ENCODE measurements around the gene AKAP8. TPM values are rescaled to one million over a fixed set of nuclear protein-coding genes. Genes with fewer than 3 reads are reported as not detected.

Gene AKAP8
- total RNA-seq, 1 donor from 2014 or later, result 38.3 TPM

DNA sequence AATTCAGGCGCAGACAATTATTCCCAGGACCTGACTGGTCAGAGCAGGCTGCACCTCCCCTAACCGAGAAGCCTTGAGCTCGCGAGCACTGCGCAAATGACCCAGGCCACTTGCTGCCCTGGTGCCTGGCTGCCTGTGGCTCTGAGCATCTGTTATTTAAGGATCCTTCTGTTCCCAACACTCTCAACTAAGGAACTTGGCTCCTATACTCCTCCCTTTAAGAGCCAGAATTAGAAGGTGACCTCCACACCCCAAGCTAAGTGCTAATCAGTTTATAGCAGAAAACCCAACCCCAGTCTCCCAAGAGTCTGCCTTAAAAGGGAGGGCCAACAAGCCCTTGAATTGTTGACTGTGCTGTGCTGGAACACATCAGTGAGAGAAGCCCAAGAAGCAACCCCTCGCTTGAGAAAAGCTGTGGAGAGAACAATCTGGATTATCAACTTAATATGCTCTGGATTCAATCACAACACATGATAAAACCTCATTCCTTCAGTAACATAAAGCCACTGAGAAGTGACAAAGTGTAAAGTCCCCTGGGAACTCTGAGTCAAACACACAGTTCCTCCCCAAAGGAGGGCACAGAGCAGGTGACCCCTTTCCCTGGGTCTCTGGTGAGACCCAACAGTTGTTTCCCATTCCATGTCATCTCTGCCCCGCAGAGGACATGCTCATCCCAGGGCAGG lies 24.7 kb upstream of the AKAP8 start:
- DNase-seq (ENCODE audit: low spot score), result peak; percentile 81

DNA sequence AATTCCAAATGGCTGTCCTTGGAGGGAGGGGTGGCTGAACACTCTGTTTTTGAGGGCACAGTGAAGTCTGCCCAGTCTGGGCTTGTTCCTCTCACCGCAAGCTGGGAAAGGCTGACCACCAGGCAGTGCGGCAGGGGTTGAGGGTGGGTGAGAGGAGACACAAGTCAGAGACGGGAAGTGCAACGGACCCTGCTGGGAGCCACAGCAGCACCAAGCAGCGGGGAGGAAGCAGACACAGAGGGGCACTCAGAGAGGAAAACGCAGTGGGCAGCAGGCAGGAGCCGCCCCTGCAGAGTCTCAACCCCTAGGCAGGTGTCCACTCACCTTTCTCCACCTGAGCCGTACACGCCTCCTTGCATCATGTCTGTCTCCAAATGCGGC lies 23.6 kb upstream of the AKAP8 start:
- peak; percentile 72 for DNase-seq (ENCODE audit: low spot score)

DNA sequence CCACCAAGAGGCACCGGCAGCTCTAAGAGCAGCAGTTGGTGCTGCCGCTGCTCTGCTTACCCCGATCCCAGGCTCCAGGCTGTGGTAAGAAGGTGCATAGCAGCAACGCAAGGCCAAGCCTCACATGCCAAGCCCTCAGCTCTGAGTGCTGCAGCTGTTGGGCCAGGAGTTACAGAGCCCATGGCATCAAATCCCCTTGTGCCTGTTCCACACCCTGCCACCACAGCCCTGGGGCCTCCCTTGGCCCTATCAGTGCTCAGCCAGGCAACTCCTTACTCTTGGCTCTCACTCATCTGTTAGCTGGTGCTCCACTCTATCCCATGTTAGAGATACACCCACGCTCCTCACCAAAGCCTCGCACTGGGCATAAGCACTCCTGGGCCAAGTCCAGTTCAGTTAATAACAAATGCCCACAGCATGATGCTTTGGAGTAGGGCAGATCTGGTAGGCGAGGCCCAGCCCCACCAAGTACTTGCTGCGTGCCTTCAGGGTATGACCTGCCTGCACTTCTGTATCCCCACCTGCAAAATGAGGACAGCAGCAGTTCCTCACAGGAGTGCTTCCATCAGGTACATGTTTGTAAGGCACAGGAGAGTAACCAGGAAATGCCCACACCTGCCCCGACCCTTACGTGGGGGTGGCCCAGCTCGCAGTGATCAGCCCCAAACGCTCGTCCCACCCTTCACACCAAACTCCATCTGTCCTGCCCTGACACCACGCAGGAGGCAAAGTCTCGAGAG lies 23.0 kb upstream of the AKAP8 start:
- peak; percentile 80 for DNase-seq (ENCODE audit: low spot score)

DNA sequence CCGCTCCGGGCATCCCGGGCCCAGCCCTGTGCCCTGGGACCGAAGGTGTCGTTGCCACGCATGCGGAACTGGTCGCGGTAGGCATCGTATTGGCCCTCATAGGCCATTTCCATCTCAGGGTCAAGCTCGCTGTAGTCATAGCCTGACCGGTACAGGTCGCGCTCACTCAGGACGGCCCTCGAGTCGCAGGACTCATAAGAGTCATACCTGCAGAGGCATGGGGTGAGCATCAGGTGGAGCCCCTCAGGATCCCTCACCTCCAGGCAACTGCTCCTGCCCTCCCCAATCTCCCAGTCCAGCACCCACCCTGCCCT lies 21.8 kb upstream of the AKAP8 start:
- no peak for DNase-seq (ENCODE audit: low spot score)

DNA sequence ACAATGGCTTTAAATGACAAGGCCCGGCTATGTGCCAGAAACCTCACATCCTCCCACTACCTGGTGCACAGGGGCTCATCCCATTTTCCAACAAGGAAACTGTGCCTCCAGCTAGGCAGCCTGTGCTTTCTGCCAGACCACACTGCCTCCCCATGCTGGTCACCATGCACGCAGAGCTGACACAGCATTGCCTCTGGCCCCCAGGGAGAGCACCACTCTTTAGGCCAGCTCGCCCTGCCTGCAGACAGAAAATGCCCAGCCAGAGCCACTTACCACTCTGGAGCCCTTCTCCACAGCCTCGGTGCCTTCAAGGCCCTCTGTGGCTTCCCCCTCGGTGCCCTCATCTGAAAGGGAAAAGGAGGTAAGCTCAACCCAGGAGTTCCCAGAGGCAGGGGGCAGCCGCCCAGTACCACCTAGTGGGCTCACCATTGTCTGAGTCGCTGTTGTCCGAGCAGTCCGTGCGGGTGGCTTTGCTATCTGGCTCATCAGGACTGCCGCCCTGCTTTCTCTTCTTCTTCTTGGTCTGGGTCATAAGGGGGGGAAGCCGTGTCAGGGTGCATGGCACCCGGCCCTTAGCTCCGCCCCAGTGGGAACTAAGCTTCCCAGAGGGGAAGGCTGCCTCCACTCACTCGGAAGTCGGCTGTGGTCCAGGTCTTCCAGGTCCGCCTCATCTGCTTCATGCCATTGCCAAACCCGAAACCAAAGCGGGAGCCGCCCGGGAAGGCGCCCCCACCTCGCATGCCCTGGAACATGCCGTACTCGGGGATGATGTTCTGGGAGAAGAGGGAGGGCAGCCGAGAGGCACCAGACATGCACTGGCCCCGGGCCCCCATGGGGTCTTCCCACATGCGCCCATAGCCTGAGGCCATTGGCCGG lies 21.2 kb upstream of the AKAP8 start:
- DNase-seq (ENCODE audit: low spot score), result peak; percentile 81

DNA sequence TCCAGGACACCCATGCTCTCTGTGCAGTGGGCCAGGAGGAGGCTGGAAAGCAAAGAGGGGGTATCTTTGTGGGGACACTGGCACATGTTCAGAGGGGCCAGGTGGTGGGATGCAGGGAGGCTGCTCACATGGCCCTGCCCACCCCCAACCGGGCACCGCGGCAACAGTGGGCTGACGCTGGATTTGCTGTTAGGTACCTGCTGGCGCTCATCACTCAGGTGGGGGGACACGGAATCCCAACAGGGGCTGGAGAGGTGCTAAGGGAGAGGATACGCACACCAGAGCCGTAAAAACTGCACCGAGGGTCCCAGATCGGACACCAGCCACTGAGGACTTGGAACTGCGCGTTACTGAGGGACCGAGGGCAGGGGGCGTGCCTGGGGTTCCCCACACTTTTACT lies 20.0 kb upstream of the AKAP8 start:
- DNase-seq (ENCODE audit: low spot score), result no peak

DNA sequence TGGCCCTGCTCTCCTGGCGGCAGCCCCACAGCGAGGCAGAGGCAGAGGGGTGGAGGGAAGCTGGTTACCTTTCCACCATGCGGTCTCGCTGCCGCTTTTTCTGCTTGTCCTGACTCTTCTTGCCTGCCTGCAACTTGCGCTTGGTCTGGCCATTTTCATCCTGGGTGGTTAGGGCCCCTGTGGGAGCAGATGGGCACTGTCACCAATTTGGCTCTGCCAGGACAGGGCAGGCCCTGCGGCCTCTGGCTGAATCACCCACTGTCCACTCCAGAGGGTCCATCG lies 19.6 kb upstream of the AKAP8 start:
- no peak for DNase-seq (ENCODE audit: low spot score)

DNA sequence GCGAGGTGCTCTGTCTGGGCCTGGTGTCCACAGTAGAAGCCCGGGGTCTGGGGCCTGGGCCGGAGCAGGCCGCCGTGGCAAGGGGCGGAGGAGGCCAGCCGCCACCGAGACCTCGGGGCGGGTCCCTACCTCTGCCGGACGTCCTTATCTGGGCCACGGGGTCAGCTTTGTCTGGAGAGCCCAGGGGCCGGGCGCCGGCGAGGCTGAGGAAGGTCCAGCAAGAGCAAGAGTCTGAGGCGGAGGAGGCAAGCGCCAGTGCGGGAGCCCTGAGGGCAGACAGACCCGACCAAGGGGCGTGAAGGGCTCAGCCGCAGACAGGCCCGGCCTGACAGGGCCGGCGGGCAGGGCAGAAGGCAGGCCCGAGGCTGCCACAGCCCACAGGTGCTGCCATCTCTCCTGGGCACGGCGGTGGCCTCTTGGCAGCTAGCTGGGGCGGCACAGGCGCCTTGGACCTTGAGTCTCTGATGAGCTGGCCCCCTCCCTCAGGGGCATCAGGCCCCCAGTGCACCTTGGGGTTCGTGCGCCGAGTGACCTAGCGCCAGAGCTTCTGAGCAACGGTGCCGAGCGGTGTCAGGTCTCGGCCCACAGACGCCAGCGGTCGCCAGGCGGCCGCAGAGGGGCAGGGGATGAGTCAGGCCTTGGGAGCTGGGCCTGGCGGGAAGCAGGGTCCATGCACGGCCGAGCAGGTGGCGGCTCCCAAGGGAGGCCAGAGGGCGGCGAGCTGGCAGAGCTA lies 19.1 kb upstream of the AKAP8 start:
- DNase-seq (ENCODE audit: low spot score), result peak; percentile 83

DNA sequence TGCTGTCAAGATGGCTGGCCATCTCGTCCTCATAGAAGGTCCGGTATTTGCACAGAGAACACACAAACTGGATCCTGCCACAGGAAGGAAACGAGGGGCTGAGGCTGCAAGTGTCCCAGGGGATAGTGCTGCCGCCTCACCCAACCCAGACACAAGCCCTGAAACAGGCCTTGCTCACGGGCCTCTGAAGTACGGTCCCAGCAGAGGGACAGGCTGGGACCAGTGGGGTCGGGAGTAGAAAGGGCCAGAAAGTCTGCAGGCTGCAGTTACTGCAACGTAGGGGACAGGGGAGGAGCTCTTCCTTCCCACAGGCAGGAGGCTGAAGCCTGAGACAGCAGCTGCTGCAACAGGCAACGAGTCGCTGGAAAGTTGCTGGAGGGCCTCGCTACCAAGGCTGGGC lies 18.2 kb upstream of the AKAP8 start:
- peak; percentile 26 for DNase-seq (ENCODE audit: low spot score)

DNA sequence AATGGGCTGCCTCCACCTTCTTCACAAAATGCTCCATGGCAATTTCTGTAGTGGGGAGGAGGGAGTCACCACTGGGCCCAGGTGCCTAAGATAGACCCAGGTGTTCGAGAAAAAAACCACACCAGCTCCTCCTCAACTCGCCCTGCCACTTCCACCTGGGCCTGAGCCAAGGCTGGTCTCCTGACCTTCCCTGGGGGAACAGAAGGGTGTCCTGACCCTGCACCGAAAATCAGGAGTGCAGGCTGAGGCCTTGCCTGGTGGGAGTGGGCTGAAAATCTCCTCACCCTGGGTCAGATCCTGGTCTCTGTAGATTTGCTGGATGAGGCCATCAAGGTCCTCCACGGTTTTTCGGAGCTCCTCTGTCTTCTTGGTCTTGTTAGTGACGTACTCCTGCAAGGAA lies 17.6 kb upstream of the AKAP8 start:
- peak; percentile 59 for DNase-seq (ENCODE audit: low spot score)

DNA sequence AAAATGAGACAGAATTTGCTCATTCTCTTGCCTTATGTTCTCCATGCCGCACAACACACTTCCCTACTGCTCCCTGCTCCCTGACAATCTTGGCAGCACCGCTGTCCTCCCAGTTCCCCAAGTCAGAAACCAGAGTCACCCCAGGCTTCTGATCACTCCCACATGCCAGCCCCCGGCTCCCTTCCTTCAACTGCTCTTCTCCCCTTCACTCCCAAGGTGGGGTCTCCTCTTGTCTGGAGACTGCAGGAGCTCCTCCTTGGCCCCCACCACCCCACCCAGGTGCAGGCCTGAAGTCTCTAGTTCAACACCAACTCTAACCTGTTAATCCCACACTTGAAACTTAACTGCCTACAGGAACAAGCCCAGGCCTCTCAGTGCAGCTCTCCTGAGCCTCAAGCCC lies 16.8 kb upstream of the AKAP8 start:
- peak; percentile 69 for DNase-seq (ENCODE audit: low spot score)

DNA sequence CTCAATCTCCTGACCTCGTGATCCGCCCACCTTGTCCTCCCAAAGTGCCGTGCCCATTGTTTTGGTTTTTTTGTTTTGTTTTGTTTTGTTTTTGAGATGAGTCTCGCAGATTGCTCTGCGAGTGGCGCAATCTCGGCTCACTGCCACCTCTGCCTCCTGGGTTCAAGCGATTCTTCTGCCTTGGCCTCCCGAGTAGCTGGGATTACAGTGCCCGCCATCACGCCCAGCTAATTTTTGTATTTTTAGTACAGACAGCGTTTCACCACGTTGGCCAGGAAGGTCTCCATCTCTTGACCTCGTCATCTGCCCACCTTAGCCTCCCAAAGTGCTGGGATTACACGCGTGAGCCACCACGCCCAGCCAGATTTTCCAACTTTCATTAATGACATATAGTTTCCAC lies 15.7 kb upstream of the AKAP8 start:
- DNase-seq (ENCODE audit: low spot score), result peak; percentile 75

DNA sequence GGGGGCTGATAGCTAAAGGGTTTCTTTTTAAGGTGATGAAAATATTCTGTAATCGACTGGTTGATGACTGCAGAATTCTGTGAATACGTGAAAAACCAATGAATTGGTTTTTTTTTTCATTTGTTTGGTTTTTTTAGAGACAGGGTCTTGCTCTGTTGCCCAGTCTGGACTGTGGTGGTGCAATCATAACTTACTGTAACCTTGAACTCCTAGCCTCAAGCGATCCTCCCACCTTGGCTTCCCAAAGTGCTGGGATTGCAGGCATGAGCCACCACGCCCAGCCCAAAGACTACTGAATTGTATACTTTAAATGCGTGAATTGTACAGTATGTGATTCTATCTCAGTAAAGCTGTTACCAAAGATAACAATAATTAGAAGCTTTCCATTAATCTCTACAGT lies 14.8 kb upstream of the AKAP8 start:
- peak; percentile 24 for DNase-seq (ENCODE audit: low spot score)

DNA sequence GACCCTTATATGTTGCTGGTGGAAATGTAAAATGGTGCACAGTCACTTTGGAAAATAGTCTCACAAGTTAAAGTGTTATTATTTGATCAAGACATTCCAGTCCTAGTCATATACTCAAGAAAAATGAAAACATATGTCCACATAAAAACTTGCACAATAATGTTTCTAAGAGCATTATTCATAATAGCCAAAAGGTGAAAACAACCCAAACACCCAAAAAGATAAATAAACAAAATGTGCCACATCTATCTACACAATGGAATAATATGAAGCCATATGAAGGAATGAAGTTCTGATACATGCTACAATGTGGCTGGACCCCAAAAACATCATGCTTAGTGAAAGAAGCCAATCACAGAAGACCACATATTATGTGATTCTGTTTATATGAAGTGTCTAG lies 14.4 kb upstream of the AKAP8 start:
- no peak for DNase-seq (ENCODE audit: low spot score)

DNA sequence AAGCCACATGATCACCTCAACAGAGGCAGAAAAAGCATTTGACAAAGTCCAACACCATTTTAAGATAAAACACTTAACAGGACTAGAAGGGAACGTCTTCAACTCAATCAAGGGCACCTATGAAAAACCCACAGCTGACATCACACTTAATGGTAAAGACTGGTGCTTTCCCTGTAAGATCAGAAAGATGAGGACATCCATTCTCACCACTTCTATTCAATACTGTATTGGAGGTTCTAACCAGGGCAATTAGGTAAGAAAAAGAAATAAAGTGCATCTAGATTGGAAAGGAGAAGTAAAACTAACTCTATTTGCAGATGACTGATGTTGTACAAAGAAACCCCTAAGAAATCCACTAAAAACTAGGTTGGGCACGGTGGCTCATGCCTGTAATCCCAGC lies 11.2 kb upstream of the AKAP8 start:
- no peak for DNase-seq (ENCODE audit: low spot score)

DNA sequence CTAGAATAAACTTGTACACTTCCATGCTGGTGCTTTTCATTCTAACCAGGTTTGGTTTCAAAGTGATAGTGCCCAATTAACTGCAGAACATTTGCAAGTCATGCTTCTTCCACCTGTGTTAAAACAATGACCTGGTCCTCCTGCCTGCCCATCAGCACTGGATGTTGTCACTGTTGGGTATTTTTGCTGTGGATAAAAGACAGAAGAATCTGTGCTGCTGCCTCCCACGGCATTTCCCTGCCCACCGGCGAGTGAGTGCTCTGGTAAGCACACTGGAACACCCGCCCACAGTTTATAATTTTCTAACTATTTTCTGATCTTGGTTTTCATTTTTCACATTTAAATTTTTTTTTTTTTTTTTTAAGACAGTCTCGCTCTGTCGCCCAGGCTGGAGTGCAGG lies 2.3 kb upstream of the AKAP8 start:
- DNase-seq (ENCODE audit: low spot score), result no peak

DNA sequence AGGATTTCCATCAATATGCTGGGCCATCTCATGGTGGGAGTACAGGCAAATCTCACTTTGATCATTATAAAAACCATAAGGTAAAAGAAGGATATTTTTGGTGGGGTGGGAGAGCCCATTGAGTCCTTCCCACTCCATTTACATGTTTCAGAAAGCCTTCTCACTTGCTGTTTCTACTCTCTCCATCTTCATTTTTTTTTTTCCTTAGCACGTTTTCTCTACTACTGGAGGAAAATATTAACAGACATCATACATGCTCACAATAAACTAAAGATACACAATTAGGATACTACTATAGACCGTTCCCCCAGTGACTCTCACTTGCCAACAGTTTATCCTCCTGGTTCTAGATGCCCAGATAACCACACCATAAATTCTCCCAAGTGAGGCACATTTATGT lies 1.8 kb upstream of the AKAP8 start:
- DNase-seq (ENCODE audit: low spot score), result no peak

DNA sequence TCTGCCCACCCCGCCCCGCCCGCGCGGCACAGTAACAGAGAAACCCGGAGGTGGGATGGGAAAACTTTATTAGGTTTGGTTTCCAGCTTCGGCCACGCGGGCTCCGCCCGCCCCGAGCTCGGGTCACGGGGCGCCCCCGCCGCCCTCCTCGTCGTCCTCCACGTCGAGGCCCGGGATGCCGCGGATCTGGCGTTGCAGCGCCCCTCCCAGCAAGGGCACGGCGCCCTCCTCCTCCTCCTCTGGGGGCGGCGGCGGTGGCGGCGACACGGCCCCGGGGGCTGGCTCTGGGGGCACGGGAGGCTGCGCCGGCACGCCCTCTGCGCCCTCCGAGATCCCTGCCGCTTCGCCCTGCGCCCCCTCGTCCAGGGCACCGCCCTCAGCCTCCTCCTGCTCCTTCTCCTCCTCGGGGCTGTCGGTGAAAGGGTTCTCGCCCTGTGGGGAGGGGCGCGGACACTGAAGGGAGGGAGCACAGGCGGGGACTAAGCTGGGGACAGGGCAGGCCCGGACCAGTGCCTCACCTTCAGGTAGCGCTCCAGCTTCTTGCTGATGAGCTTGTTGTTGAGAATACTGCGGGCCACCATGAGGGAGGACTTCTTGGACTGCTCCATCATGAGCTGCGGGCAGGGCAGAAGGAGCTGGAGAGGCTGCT lies 536 bp upstream of the AKAP8 start:
- no peak for DNase-seq (ENCODE audit: low spot score)

DNA sequence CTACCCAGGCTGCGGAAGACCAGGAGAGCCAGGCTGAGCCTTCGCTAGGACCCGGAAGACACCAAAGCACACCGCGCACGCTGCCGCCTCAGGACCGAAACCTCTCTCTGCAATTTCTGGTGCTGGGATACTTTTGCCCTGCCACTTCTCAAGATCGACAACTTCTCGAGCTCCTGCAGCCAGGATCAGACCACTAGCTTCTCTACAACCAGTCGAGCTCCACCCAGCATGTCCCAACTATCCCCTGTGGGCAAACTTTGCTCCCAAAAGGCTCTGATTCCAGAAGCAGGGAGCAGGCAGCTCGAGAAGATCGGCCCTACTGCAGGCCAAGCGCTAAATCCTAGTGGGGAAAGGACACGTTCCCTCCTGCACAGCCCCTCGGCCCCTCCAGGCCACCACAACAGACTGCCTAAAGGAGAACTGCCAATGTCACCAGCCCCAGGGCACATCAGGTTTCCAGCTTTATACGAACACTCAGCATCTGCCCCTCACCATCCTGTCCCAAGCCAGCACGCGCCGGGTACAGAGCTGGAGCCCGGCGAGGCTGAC lies 979 bp downstream of the AKAP8 start:
- no peak for DNase-seq (ENCODE audit: low spot score)

DNA sequence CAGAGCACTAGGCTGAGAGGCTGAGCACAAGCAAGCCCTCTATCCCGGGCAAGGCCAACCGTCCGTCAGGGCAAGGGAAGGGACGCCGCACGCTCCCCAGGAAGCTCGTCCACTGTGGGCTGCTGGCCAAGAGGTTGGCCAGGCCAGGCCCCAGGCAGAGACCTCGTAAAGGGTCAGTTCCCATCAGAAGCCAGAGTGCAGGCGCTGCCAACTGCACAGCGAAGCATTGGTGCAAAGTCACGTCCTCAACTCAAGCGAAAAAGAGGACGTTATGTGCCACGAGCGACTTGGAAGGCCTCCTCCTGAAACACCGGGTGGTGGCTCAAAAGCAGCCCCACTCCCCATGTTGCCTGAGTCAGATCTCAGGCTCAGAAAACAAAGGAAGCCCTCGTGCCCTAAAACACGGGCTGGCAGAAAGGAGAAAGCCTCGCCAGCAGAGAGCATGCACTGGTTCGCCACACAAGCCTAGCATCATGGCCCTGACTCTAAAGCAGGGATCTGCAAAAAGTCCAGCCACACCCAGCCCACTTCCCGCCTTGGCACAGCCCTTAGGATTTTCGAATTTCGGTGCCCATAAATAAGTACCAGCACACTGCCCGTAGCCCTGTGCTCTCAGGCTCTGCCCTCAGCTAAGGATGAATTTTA lies 4.7 kb downstream of the AKAP8 start:
- DNase-seq (ENCODE audit: low spot score), result no peak

All from mesenteric fat pad (tissue), 1 donor.